ENCODE data around the gene ZPBP2. TPM values are rescaled to one million over a fixed set of nuclear protein-coding genes. Genes with fewer than 3 reads are reported as not detected.

ZPBP2 gene
- polyA plus RNA-seq, 3 donors = not detected

GRCh38 chr17:39820541-39820940 lies 47.5 kb upstream of the ZPBP2 start:
- TF ChIP-seq CTCF (IDR thresholded peaks at IDR 0.05) = no peak
- H3K9me3 Mint-ChIP-seq = peaks cover 24 to 38% (median 29%) of the 10 kb centered on the region in 7 donors
- no peak overlapping the region for H3K27ac Mint-ChIP-seq
- H3K4me3 ChIP-seq (replicated peaks in 1 of 3; ENCODE audit: low read depth in 2 of 3, low read length in 3 of 3) = no peak overlapping the region
- peaks cover 2 to 13% (median 8%) of the 10 kb centered on the region in 3 donors for H3K27me3 Mint-ChIP-seq (ENCODE audit: low read depth in 3 of 3)
- no peak overlapping the region for H2AFZ ChIP-seq (ENCODE audit: insufficient read depth, low read depth, low read length, poor library complexity, severe bottlenecking)
- intact Hi-C loops (cut with micrococcal nuclease) = no loop called here
- H3K4me1 ChIP-seq (ENCODE audit: control insufficient read depth in 1 of 2, insufficient read depth in 2 of 2, low read length in 2 of 2) = no peaks in the 10 kb centered on the region
- H3K79me2 ChIP-seq (ENCODE audit: insufficient read depth, low read length) = no peaks in the 10 kb centered on the region
- H3K9ac ChIP-seq (ENCODE audit: insufficient read depth, low read length, poor library complexity, severe bottlenecking) = no peak overlapping the region
- no peak overlapping the region for H3K4me3 Mint-ChIP-seq
- 72% methylated on average over 2 of the region's 4 CpGs for WGBS (ENCODE audit: insufficient coverage)
- no peaks in the 10 kb centered on the region for H3K27me3 ChIP-seq (ENCODE audit: control insufficient read depth in 2 of 2, insufficient read depth in 2 of 2, low read length in 2 of 2)
- no peaks in the 10 kb centered on the region for H4K20me1 ChIP-seq (ENCODE audit: insufficient read depth, low read length)
- H3K36me3 ChIP-seq (replicated peaks in 1 of 2; ENCODE audit: control insufficient read depth in 1 of 2, insufficient read depth in 2 of 2, low read length in 2 of 2) = no peaks in the 10 kb centered on the region
- H3K4me2 ChIP-seq (replicated peaks; ENCODE audit: extremely low read depth, low read length, poor library complexity, severe bottlenecking) = no peak overlapping the region
- peaks cover 3% of the 10 kb centered on the region for H3K4me1 Mint-ChIP-seq
- H3K9me3 ChIP-seq (replicated peaks in 1 of 2; ENCODE audit: control insufficient read depth in 1 of 2, insufficient read depth in 1 of 2, low read length in 2 of 2) = peaks cover 20 to 23% of the 10 kb centered on the region in 2 donors
- H3K36me3 Mint-ChIP-seq = no peaks in the 10 kb centered on the region
- H3K27ac ChIP-seq (ENCODE audit: low read depth in 1 of 2, low read length in 2 of 2) = no peak overlapping the region
- DNase-seq = no peak

GRCh38 chr17:39820987-39821386 lies 47.0 kb upstream of the ZPBP2 start:
- H3K27me3 Mint-ChIP-seq (ENCODE audit: low read depth in 3 of 3) = peaks cover 2 to 15% (median 8%) of the 10 kb centered on the region in 3 donors
- Histone ChIP-seq H3K4me1 (ENCODE audit: control insufficient read depth in 1 of 2, insufficient read depth in 2 of 2, low read length in 2 of 2) (no peaks in the 10 kb centered on the region), H3K9ac (ENCODE audit: insufficient read depth, low read length, poor library complexity, severe bottlenecking) (no peak overlapping the region), H3K27me3 (ENCODE audit: control insufficient read depth in 2 of 2, insufficient read depth in 2 of 2, low read length in 2 of 2) (no peaks in the 10 kb centered on the region), H3K9me3 (replicated peaks in 1 of 2; ENCODE audit: control insufficient read depth in 1 of 2, insufficient read depth in 1 of 2, low read length in 2 of 2) (peaks cover 20 to 23% of the 10 kb centered on the region in 2 donors), H2AFZ (ENCODE audit: insufficient read depth, low read depth, low read length, poor library complexity, severe bottlenecking) (no peak overlapping the region), H3K79me2 (ENCODE audit: insufficient read depth, low read length) (no peaks in the 10 kb centered on the region), H3K4me3 (replicated peaks in 1 of 3; ENCODE audit: low read depth in 2 of 3, low read length in 3 of 3) (no peak overlapping the region), H4K20me1 (ENCODE audit: insufficient read depth, low read length) (no peaks in the 10 kb centered on the region), H3K27ac (ENCODE audit: low read depth in 1 of 2, low read length in 2 of 2) (no peak overlapping the region), H3K4me2 (replicated peaks; ENCODE audit: extremely low read depth, low read length, poor library complexity, severe bottlenecking) (no peak overlapping the region), H3K36me3 (replicated peaks in 1 of 2; ENCODE audit: control insufficient read depth in 1 of 2, insufficient read depth in 2 of 2, low read length in 2 of 2) (no peaks in the 10 kb centered on the region)
- peaks cover 3% of the 10 kb centered on the region for H3K4me1 Mint-ChIP-seq
- H3K27ac Mint-ChIP-seq = peak overlapping the region in 1 of 7 donors; percentile 70
- H3K4me3 Mint-ChIP-seq = no peak overlapping the region
- no peak for TF ChIP-seq CTCF (IDR thresholded peaks at IDR 0.05)
- H3K9me3 Mint-ChIP-seq = peaks cover 24 to 38% (median 30%) of the 10 kb centered on the region in 7 donors
- H3K36me3 Mint-ChIP-seq = no peaks in the 10 kb centered on the region
- WGBS (ENCODE audit: insufficient coverage) = 100% methylated on average over 2 of the region's 2 CpGs
- intact Hi-C loops (cut with micrococcal nuclease) = no loop called here
- no peak for DNase-seq

Data from CD14-positive monocyte (primary cell).